HCT116 (cell line): ENCODE results near the gene KLHL18. TPM values are rescaled to one million over a fixed set of nuclear protein-coding genes. Genes with fewer than 3 reads are reported as not detected.

ENCODE experiments used
- ATAC-seq: fragments of 200-7000 bp; cut with Tn5 transposase; 2 replicates; pipeline ENCODE4 v1.9.1; 2020; ENCODE audit warnings: mild to moderate bottlenecking, moderate library complexity
- BruUV-seq: library from RNA; stranded (reverse); fragments of 400-500 nt; replicated peaks from 2 replicates; lab custom pipeline; 2021; lab: Mats Ljungman, UMichigan
- CTCF ChIA-PET: fragments of 300-600 bp; sonication (Branson Sonifier 250); formaldehyde crosslinking; loops from one replicate; lab custom pipeline; 2021; ENCODE audit warnings: antibody characterized with exemption; lab: Charles Lee
- POLR2A ChIA-PET: fragments of 300-600, 350-600 bp; sonication (Branson Sonifier 250); formaldehyde crosslinking; loops from one replicate; lab custom pipeline; 2021; ENCODE audit warnings: antibody characterized with exemption; lab: Charles Lee
- RAD21 ChIA-PET, 2 experiments: fragments of 300-600 bp; sonication (Branson Sonifier 250); formaldehyde crosslinking; loops; one replicate each; lab custom pipeline; 2023; ENCODE audit warnings: low total read pairs in 2 of 2; ENCODE audit not compliant: uncharacterized antibody in 2 of 2, unreplicated experiment in 2 of 2, low non-redundant PET in 1 of 2; lab: Charles Lee
- DNase-seq: peaks from one replicate; pipeline ENCODE4 v3.0.0-alpha.2; 2010; ENCODE audit warnings: low read depth, low spot score
- H2AFZ ChIP-seq: fragments of 200-600 bp; shearing (Covaris generic), sonication (generic); 2 replicates; pipeline ENCODE4 v1.6.1; 2017; ENCODE audit warnings: low read depth, mixed run types, mixed read lengths, antibody characterized with exemption, low read length; ENCODE audit not compliant: poor library complexity, severe bottlenecking
- H3K27ac ChIP-seq: 2 replicates; pipeline ENCODE4 v1.5.1; 2012; ENCODE audit warnings: low read depth, low read length
- H3K27me3 ChIP-seq: fragments of 200-600 bp; sonication (generic); 2 replicates; pipeline ENCODE4 v1.6.1; 2016; ENCODE audit warnings: mixed run types, low read length, mixed read lengths; ENCODE audit not compliant: insufficient read depth
- H3K36me3 ChIP-seq, 2 experiments: fragments of 200-500 bp in 1 of 2; fragments of 200-600 bp in 1 of 2; sonication (Bioruptor generic) in 1 of 2; sonication (generic) in 1 of 2; 2 replicates each; pipeline versions ENCODE4 v1.5.1 to v1.6.1; 2014 to 2016; ENCODE audit warnings: low read length in 2 of 2, inconsistent platforms in 1 of 2, mixed read lengths in 1 of 2, mixed run types in 1 of 2; ENCODE audit not compliant: insufficient read depth in 2 of 2, control insufficient read depth in 1 of 2
- H3K4me1 ChIP-seq, 2 experiments: fragments of 200-600 bp in 1 of 2; sonication (generic) in 1 of 2; 2 replicates each; pipeline versions ENCODE4 v1.5.1 to v1.6.1; 2012 to 2017; ENCODE audit warnings: low read length in 2 of 2, inconsistent platforms in 1 of 2, mild to moderate bottlenecking in 1 of 2, mixed read lengths in 1 of 2, mixed run types in 1 of 2, moderate library complexity in 1 of 2; ENCODE audit not compliant: insufficient read depth in 2 of 2, control insufficient read depth in 1 of 2
- H3K4me2 ChIP-seq: fragments of 200-600 bp; sonication (generic); 2 replicates; pipeline ENCODE4 v1.6.1; 2017; ENCODE audit warnings: mixed run types, low read length, mixed read lengths
- H3K4me3 ChIP-seq, 2 experiments: fragments of 200-600 bp in 1 of 2; sonication (generic) in 1 of 2; replicated peaks in 1 of 2; 2 replicates each; pipeline ENCODE4 v1.5.1; 2011 to 2016; ENCODE audit warnings: low read length in 2 of 2, control low read depth in 1 of 2, low read depth in 1 of 2, mild to moderate bottlenecking in 1 of 2, mixed read lengths in 1 of 2, mixed run types in 1 of 2
- H3K79me2 ChIP-seq: fragments of 200-600 bp; sonication (generic); 2 replicates; pipeline ENCODE4 v1.6.1; 2017; ENCODE audit warnings: mild to moderate bottlenecking, mixed run types, low read length, moderate library complexity, mixed read lengths; ENCODE audit not compliant: insufficient read depth
- H3K9ac ChIP-seq: fragments of 200-600 bp; sonication (generic); 2 replicates; pipeline ENCODE4 v1.6.1; 2016; ENCODE audit warnings: low read length, mixed read lengths
- H3K9me2 ChIP-seq: fragments of 200-600 bp; sonication (generic), shearing (Covaris generic); 2 replicates; pipeline ENCODE4 v1.6.1; 2017; ENCODE audit warnings: mixed run types, mild to moderate bottlenecking, moderate library complexity; ENCODE audit not compliant: insufficient read depth
- H3K9me3 ChIP-seq, 2 experiments: fragments of 200-500 bp in 1 of 2; fragments of 200-600 bp in 1 of 2; sonication (Bioruptor generic) in 1 of 2; sonication (generic) in 1 of 2; 2 replicates each; pipeline ENCODE4 v1.6.1; 2014 to 2017; ENCODE audit warnings: low read length in 2 of 2, mixed read lengths in 2 of 2, inconsistent platforms in 1 of 2, low read depth in 1 of 2, mild to moderate bottlenecking in 1 of 2, mixed run types in 1 of 2, moderate library complexity in 1 of 2; ENCODE audit not compliant: control insufficient read depth in 1 of 2, insufficient read depth in 1 of 2
- H4K20me1 ChIP-seq: fragments of 200-600 bp; sonication (generic), shearing (Covaris generic); 2 replicates; pipeline ENCODE4 v1.6.1; 2017; ENCODE audit warnings: mixed run types, mild to moderate bottlenecking, moderate library complexity; ENCODE audit not compliant: insufficient read depth
- CBX3 ChIP-seq: IDR thresholded peaks from 2 replicates; pipeline ENCODE4 v1.6.1; 2012; ENCODE audit warnings: low read depth
- CEBPB ChIP-seq: IDR thresholded peaks from 2 replicates; pipeline ENCODE4 v1.6.1; 2012; ENCODE audit warnings: low read depth
- EGR1 ChIP-seq: IDR thresholded peaks from 2 replicates; pipeline ENCODE4 v1.6.1; 2012; ENCODE audit warnings: low read depth
- EZH2 ChIP-seq: fragments of 200-600 bp; sonication (generic); IDR thresholded peaks from 2 replicates; pipeline ENCODE4 v1.6.1; 2017; ENCODE audit warnings: antibody characterized with exemption, mixed run types
- EZH2phosphoT487 ChIP-seq: fragments of 200-600 bp; IDR thresholded peaks from 2 replicates; pipeline ENCODE4 v1.6.1; 2018; ENCODE audit warnings: antibody characterized with exemption, borderline replicate concordance
- FOSL1 ChIP-seq: IDR thresholded peaks from 2 replicates; pipeline ENCODE4 v1.6.1; 2012; ENCODE audit warnings: low read depth
- JUND ChIP-seq: IDR thresholded peaks from 2 replicates; pipeline ENCODE4 v1.6.1; 2012
- MAX ChIP-seq: IDR thresholded peaks from 2 replicates; pipeline ENCODE4 v1.6.1; 2012
- POLR2A ChIP-seq: IDR thresholded peaks from 2 replicates; pipeline ENCODE4 v1.7.0; 2011; ENCODE audit warnings: borderline replicate concordance; ENCODE audit not compliant: insufficient read depth, insufficient read length; ENCODE audit errors: extremely low read depth
- REST ChIP-seq: IDR thresholded peaks from 2 replicates; pipeline ENCODE4 v1.6.1; 2012; ENCODE audit warnings: low read depth
- SIN3A ChIP-seq: IDR thresholded peaks from 2 replicates; pipeline ENCODE4 v1.6.1; 2012; ENCODE audit warnings: low read depth
- SP1 ChIP-seq: IDR thresholded peaks from 2 replicates; pipeline ENCODE4 v1.6.1; 2012; ENCODE audit warnings: low read depth
- SRF ChIP-seq: IDR thresholded peaks from 2 replicates; pipeline ENCODE4 v1.6.1; 2012; ENCODE audit warnings: low read depth
- TCF7L2 ChIP-seq: IDR thresholded peaks from 2 replicates; pipeline ENCODE4 v1.7.0; 2011; ENCODE audit warnings: borderline replicate concordance, inconsistent platforms; ENCODE audit not compliant: insufficient read depth, insufficient read length; ENCODE audit errors: extremely low read depth
- YY1 ChIP-seq: IDR thresholded peaks from 2 replicates; pipeline ENCODE4 v1.6.1; 2011; ENCODE audit warnings: low read length, low read depth, moderate library complexity, mild to moderate bottlenecking; ENCODE audit not compliant: insufficient replicate concordance; ENCODE audit errors: extremely low read depth
- ZBTB33 ChIP-seq: IDR thresholded peaks from 2 replicates; pipeline ENCODE4 v1.6.1; 2011; ENCODE audit warnings: mild to moderate bottlenecking, low read length, moderate library complexity; ENCODE audit not compliant: insufficient replicate concordance; ENCODE audit errors: extremely low read depth
- ZFX ChIP-seq: fragments of 450-650 bp; IDR thresholded peaks from 2 replicates; pipeline ENCODE4 v1.6.1; 2017
- ZNF274 ChIP-seq: fragments of 200-500 bp; sonication (Bioruptor generic); IDR thresholded peaks from 2 replicates; pipeline ENCODE4 v1.6.1; 2014; ENCODE audit warnings: mild to moderate bottlenecking, low read depth, low read length, inconsistent platforms
- intact Hi-C: fragments of 100-400 bp; cut with micrococcal nuclease; formaldehyde crosslinking; loops from 2 replicates; pipeline ENCODE4 v1.10.0; 2022
- total RNA-seq: library from RNA; stranded (reverse); gene quantifications from one replicate; pipeline ENCODE4 v1.2.1, GENCODE V29; 2021; ENCODE audit not compliant: unreplicated experiment

Gene KLHL18
- total RNA-seq, 1 experiment from 2014 or later, result 32.3 TPM

DNA sequence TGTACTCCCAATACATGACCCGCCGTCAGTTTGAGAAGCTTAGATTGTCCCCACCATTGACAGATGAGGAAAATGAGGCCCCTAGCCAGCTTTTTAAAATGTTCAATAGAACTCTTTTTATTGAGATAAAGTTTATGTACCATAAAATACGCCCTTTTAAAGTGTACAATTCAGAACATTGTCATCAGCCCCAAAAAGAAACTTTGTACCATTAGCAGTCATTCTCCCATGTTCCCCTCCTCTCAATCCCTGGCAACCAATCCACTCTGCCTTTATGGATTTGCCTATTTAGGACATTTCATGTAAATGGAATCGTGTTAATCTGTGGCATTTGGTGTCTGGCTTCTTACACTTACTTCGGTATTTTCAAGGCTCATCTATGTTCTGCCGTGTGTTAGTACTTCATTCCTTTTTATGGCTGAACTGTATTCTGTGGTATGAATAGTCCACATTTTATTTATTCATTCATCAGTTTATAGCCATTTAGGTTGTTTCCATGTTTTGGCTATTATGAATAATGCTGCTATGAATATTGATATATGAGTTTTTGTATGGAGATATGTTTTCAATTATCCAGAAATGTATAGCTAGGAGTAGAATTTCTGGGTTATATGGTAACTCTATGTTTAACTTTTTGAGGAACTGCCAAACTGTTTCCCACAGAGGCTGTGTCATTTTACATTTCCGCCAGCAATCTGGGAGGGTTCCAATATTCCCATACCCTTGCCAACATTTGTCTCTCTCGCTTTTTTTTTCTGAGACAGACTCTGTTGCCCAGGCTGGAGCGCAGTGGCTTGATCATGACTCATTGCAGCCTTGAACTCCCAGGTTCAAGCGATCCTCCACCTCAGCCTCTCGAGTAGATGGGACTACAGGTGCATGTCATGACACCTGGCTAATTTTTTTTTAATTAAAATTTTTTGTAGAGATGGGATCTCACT is 82.7 kb downstream of the KLHL18 start:
- no TSS peak for BruUV-seq
- H3K4me2 ChIP-seq, result no peak overlapping the region
- ATAC-seq, result no peak

More for the DNA sequence above, 82.7 kb downstream of the KLHL18 start:
- ChIA-PET CTCF (no interaction called here), RAD21 (no interaction called here), POLR2A (no interaction called here)
- no peak for DNase-seq
- Histone ChIP-seq H3K4me1 (peaks cover 0 to 7% of the 10 kb centered on the region in 2 experiments; a peak in 2 of 4 replicates), H3K36me3 (no peaks in the 10 kb centered on the region), H3K4me3 (no peak overlapping the region), H3K79me2 (no peaks in the 10 kb centered on the region), H2AFZ (no peak overlapping the region), H3K27me3 (no peaks in the 10 kb centered on the region), H3K9me3 (no peaks in the 10 kb centered on the region), H3K9me2 (no peaks in the 10 kb centered on the region), H3K27ac (no peak overlapping the region), H4K20me1 (no peaks in the 10 kb centered on the region), H3K9ac (no peak overlapping the region)
- intact Hi-C loops, result no loop called here
- no peak for TF ChIP-seq CBX3
- TF ChIP-seq YY1, result no peak
- TF ChIP-seq EZH2phosphoT487, result no peak
- TF ChIP-seq FOSL1, result no peak
- no peak for TF ChIP-seq SP1
- no peak for TF ChIP-seq MAX
- no peak for TF ChIP-seq TCF7L2
- no peak for TF ChIP-seq ZFX
- no peak for TF ChIP-seq SRF
- no peak for TF ChIP-seq EZH2
- no peak for TF ChIP-seq JUND
- TF ChIP-seq ZBTB33, result no peak
- TF ChIP-seq EGR1, result no peak
- TF ChIP-seq ZNF274, result no peak
- TF ChIP-seq POLR2A, result no peak
- TF ChIP-seq REST, result no peak
- no peak for TF ChIP-seq SIN3A
- TF ChIP-seq CEBPB, result no peak
